Ovary (tissue), 3 donors: ENCODE results near the gene UNC13B.

ENCODE experiments used
- CTCF ChIP-seq, 3 donors: fragments of 450-650 bp in 2 of 3; fragments of 200-600 bp in 1 of 3; IDR thresholded peaks; one replicate each; pipeline versions ENCODE4 v1.5.1 to v1.8.0; 2016 to 2022; ENCODE audit warnings: antibody characterized with exemption in 3 of 3, mild to moderate bottlenecking in 1 of 3
- EP300 ChIP-seq: sonication (generic); formaldehyde crosslinking; IDR thresholded peaks from one replicate; pipeline ENCODE4 v1.6.1; 2017; ENCODE audit warnings: antibody characterized with exemption
- POLR2A ChIP-seq: fragments of 450-650 bp; IDR thresholded peaks from one replicate; pipeline ENCODE4 v1.6.1; 2017; ENCODE audit warnings: antibody characterized with exemption, mild to moderate bottlenecking, moderate library complexity
- donor health status: DM: no; HTN: no; CAD: no.

GRCh38 chr9:35423499-35423898 lies 261.7 kb downstream of the UNC13B start:
- no peak for TF ChIP-seq CTCF (IDR thresholded peaks at IDR 0.05)
- TF ChIP-seq POLR2A, result no peak
- TF ChIP-seq EP300, result no peak
